Nephron (organoid): ENCODE measurements around the gene BCL7A.
A peak's percentile ranks its signal among the peaks of the same experiment; 100 is the strongest.

Experiments
- H3K27ac Mint-ChIP-seq, 3 experiments: 2 replicates each; pipeline ENCODE4 v1.8.0; 2020; ENCODE audit warnings: mixed read lengths in 3 of 3, mild to moderate bottlenecking in 2 of 3, moderate library complexity in 1 of 3
- H3K27me3 Mint-ChIP-seq: 2 replicates; pipeline ENCODE4 v1.8.0; 2021; ENCODE audit warnings: low read depth, mild to moderate bottlenecking, moderate library complexity, mixed read lengths
- H3K36me3 Mint-ChIP-seq: 2 replicates; pipeline ENCODE4 v1.8.0; 2020; ENCODE audit warnings: low read depth, mixed read lengths
- H3K4me1 Mint-ChIP-seq: 2 replicates; pipeline ENCODE4 v1.8.0; 2020; ENCODE audit warnings: mixed read lengths
- H3K4me3 Mint-ChIP-seq, 3 experiments: 2 replicates each; pipeline ENCODE4 v1.8.0; 2020; ENCODE audit warnings: mild to moderate bottlenecking in 3 of 3, mixed read lengths in 3 of 3, moderate library complexity in 2 of 3
- H3K9me3 Mint-ChIP-seq: 2 replicates; pipeline ENCODE4 v1.8.0; 2020; ENCODE audit warnings: mixed read lengths
- TF ChIP-seq, protein P1 (sequence below), 3 experiments: fragments of 200-600 bp; sonication (generic); IDR thresholded peaks; one replicate each; pipeline ENCODE4 v1.5.0; 2021; ENCODE audit warnings: antibody characterized with exemption in 3 of 3; ENCODE audit not compliant: unreplicated experiment in 3 of 3

BCL7A gene

DNA sequence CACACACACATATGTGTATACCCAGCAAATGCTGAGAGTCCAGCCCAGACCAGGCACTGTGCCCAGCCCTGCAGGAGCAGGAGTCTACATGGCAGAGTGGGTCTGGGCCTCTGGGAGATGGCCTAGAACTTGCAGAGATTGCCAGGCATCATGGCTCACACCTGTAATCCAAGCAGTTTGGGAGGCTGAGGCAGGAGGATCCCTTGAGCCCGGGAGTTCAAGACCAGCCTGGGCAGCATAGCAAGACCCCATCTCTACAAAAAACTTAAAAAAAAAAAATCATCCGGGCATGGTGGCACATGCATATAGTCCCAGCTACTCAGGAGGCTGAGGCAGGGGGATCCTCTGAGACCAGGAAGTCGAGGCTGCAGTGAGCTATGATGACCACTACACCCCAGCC is 36.1 kb downstream of the BCL7A start:
- Mint-ChIP-seq H3K4me1 (peaks cover 24% of the 10 kb centered on the region), H3K36me3 (peaks cover 44% of the 10 kb centered on the region), H3K27me3 (no peaks in the 10 kb centered on the region), H3K27ac (peak overlapping the region in 2 of 3 experiments; percentile 45 to 52), H3K9me3 (no peaks in the 10 kb centered on the region), H3K4me3 (no peak overlapping the region)
- TF ChIP-seq, protein P1, sequence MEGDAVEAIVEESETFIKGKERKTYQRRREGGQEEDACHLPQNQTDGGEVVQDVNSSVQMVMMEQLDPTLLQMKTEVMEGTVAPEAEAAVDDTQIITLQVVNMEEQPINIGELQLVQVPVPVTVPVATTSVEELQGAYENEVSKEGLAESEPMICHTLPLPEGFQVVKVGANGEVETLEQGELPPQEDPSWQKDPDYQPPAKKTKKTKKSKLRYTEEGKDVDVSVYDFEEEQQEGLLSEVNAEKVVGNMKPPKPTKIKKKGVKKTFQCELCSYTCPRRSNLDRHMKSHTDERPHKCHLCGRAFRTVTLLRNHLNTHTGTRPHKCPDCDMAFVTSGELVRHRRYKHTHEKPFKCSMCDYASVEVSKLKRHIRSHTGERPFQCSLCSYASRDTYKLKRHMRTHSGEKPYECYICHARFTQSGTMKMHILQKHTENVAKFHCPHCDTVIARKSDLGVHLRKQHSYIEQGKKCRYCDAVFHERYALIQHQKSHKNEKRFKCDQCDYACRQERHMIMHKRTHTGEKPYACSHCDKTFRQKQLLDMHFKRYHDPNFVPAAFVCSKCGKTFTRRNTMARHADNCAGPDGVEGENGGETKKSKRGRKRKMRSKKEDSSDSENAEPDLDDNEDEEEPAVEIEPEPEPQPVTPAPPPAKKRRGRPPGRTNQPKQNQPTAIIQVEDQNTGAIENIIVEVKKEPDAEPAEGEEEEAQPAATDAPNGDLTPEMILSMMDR (IDR thresholded peaks at IDR 0.05; ENCODE audit: unreplicated experiment in 3 of 3), result no peak

DNA sequence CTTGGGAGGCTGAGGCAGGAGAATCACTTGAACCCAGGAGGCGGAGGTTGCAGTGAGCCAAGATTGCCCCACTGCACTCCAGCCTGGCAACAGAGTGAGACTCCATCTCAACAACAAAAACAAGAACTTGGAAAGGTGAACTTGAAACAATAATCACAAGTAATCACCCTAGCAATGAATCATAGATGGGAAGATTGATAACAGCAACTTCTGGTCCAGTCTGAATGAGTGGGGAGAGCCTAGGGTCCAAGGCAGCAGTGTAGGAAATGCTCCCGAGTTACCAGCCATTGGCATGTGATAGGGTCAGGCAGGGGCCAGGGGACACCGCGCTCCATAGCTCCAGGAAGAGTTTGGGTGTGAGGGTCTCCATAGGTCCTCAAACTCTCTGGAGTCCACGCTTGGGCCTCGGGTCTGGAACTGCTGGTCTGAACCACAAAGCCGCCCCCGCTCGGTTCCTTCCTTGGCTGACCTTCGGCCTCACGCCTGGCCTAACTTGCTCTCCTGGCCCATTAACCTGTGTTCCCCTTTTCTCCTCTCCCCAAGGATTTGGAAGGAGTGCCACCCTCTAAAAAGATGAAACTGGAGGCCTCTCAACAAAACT is 37.0 kb downstream of the BCL7A start:
- no peak overlapping the region for H3K4me3 Mint-ChIP-seq
- H3K27me3 Mint-ChIP-seq, result no peaks in the 10 kb centered on the region
- peaks cover 33% of the 10 kb centered on the region for H3K4me1 Mint-ChIP-seq
- TF ChIP-seq, protein P1 (IDR thresholded peaks at IDR 0.05; ENCODE audit: unreplicated experiment in 3 of 3), result no peak
- H3K9me3 Mint-ChIP-seq, result no peaks in the 10 kb centered on the region
- H3K27ac Mint-ChIP-seq, result peak overlapping the region; percentile 38 to 88 (median 65)
- H3K36me3 Mint-ChIP-seq, result peaks cover 44% of the 10 kb centered on the region

DNA sequence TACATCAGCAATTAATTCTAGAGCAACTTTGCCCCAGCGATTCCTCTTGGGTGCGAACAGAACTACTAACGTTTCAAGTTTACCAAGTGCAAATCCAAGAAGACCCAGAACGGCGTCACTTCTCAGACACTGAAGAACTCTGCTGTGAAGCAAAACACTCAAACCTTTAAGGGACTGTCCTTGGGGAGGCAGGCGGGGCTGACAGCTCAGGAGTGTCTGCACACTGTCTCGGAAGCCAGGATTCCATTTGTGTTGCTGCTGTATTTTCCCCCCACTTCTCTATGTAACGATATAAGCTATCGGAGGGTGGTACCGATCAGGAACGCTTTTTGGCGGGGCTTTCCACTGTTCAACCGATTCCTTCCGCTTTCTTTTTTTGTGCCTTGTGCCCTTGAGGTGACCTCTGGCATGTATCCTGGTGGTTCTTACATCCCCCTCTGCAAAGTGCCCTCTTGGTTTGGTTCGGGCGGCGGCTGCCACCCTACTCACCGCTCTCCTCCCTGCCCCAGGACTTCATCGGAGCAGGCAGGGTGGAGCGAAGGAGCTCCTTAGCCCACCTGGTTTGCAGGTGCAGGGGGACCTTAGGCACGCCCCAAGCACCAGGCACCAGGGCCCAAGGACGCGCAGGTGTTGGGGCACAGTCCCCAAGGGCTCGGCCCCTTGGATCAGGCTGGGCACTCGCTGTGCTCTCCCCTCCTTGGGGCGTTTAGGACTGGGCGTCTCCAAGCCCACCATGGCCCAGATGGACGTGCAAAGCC is 37.7 kb downstream of the BCL7A start:
- no peaks in the 10 kb centered on the region for H3K9me3 Mint-ChIP-seq
- peaks cover 44% of the 10 kb centered on the region for H3K36me3 Mint-ChIP-seq
- H3K4me1 Mint-ChIP-seq, result peaks cover 39% of the 10 kb centered on the region
- H3K4me3 Mint-ChIP-seq, result no peak overlapping the region
- H3K27ac Mint-ChIP-seq, result peak overlapping the region; percentile 84 to 93 (median 88)
- H3K27me3 Mint-ChIP-seq, result peaks cover 3% of the 10 kb centered on the region
- TF ChIP-seq, protein P1 (IDR thresholded peaks at IDR 0.05; ENCODE audit: unreplicated experiment in 3 of 3), result no peak

DNA sequence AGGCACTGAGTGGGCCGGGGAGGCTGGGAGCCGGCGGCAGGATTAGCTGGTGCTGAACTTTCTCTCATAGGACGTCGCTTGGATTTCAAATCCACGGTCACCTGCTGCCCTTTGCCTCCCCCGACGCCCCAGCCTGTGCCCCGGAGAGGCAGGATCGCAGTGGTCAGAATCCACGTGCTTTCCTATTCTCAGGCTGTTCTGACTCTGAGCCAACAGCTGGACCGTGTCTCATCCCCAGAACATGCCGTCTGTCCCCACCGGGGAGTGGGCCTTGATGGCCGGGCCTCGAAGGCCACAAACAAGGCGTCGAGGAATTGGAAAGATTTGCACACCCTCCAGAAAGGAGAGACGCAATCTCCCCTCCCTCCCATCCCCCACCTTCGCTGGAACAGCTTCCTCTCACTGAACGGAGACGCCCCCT is 38.4 kb downstream of the BCL7A start:
- Mint-ChIP-seq H3K9me3 (no peaks in the 10 kb centered on the region), H3K27me3 (peaks cover 3% of the 10 kb centered on the region), H3K27ac (peak overlapping the region; percentile 84 to 93 (median 88)), H3K36me3 (peaks cover 44% of the 10 kb centered on the region), H3K4me3 (peak overlapping the region in 2 of 3 experiments; percentile 10 to 34), H3K4me1 (peaks cover 43% of the 10 kb centered on the region)
- TF ChIP-seq, protein P1 (IDR thresholded peaks at IDR 0.05; ENCODE audit: unreplicated experiment in 3 of 3), result no peak

DNA sequence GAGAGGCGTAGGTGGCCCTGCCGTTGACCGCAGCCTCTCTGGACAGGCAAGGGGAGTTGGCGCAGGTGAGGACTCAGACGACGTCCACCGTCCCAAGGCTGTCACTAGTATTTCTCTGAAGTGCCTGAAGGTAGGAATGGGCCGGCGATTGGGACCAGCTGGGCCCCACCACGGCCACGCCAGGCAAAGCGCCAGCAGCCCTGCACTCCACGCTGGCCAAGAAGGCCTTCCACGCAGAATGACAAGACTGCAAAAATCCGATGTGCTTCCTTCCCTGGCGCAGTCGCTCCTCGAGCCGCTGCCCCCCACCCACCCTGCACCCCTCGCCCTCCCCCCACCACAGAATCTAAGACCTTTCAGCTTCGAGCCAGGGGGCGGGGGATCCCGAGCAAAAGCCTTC is 39.6 kb downstream of the BCL7A start:
- TF ChIP-seq, protein P1 (IDR thresholded peaks at IDR 0.05; ENCODE audit: unreplicated experiment in 3 of 3), result no peak
- H3K27ac Mint-ChIP-seq, result peak overlapping the region; percentile 84 to 99 (median 88)

More for the DNA sequence above, 39.6 kb downstream of the BCL7A start:
- Mint-ChIP-seq H3K4me1 (peaks cover 47% of the 10 kb centered on the region), H3K27me3 (peaks cover 3% of the 10 kb centered on the region), H3K36me3 (peaks cover 40% of the 10 kb centered on the region), H3K4me3 (no peak overlapping the region), H3K9me3 (no peaks in the 10 kb centered on the region)
